Tibial artery (tissue), 4 donors: Measurements from ENCODE around the gene GRN.

Source experiments
- DNase-seq, 2 donors: peaks; one replicate each; pipeline ENCODE4 v3.0.0-alpha.2; 2019
- H3K27ac ChIP-seq, 2 donors: fragments of 200-600 bp; sonication (generic) in 1 of 2; 1 replicate in 1 of 2; 2 replicates in 1 of 2; pipeline ENCODE4 v1.5.1; 2018 to 2019; ENCODE audit warnings: mild to moderate bottlenecking in 1 of 2
- H3K27me3 ChIP-seq, 2 donors: fragments of 200-600 bp; sonication (generic) in 1 of 2; one replicate each; pipeline versions ENCODE4 v1.5.1 to v1.6.0; 2016 to 2019
- H3K36me3 ChIP-seq, 3 donors: fragments of 200-600 bp; sonication (generic) in 2 of 3; one replicate each; pipeline ENCODE4 v1.5.1; 2016 to 2019; ENCODE audit warnings: mild to moderate bottlenecking in 2 of 3
- H3K4me1 ChIP-seq, 4 donors: fragments of 200-600 bp; sonication (generic) in 2 of 4; 1 replicate in 3 of 4; 2 replicates in 1 of 4; pipeline ENCODE4 v1.5.1; 2016 to 2019
- H3K4me3 ChIP-seq, 2 donors: fragments of 200-600 bp; sonication (generic) in 1 of 2; 1 replicate in 1 of 2; 2 replicates in 1 of 2; pipeline ENCODE4 v1.5.1; 2018 to 2019; ENCODE audit warnings: mild to moderate bottlenecking in 2 of 2
- H3K9me3 ChIP-seq, 3 donors: fragments of 200-600 bp; sonication (generic) in 1 of 3; one replicate each; pipeline ENCODE4 v1.5.1; 2016 to 2019
- CTCF ChIP-seq, 2 experiments: fragments of 200-600 bp in 1 of 2; fragments of 450-650 bp in 1 of 2; IDR thresholded peaks; one replicate each; pipeline ENCODE4 v1.5.1; 2017 to 2019; ENCODE audit warnings: antibody characterized with exemption in 2 of 2, mild to moderate bottlenecking in 1 of 2, moderate library complexity in 1 of 2
- intact Hi-C: fragments of 100-400 bp; cut with DNase I; formaldehyde crosslinking; loops from one replicate; pipeline ENCODE4 v1.15.0; 2023; ENCODE audit warnings: low total_unique reads

Gene GRN

GRCh38 chr17:44378171-44378705 is 33.1 kb downstream of the GRN start:
- Histone ChIP-seq H3K4me3 (no peak overlapping the region), H3K4me1 (no peaks in the 10 kb centered on the region), H3K27me3 (peaks cover 0 to 64% of the 10 kb centered on the region in 2 donors), H3K9me3 (no peaks in the 10 kb centered on the region), H3K27ac (no peak overlapping the region), H3K36me3 (no peaks in the 10 kb centered on the region)
- no peak for DNase-seq
- no peak for TF ChIP-seq CTCF (IDR thresholded peaks at IDR 0.05)
- intact Hi-C loops: no loop called here

GRCh38 chr17:44379887-44380286 is 34.8 kb downstream of the GRN start:
- Histone ChIP-seq H3K9me3 (no peaks in the 10 kb centered on the region), H3K27me3 (peaks cover 0 to 65% of the 10 kb centered on the region in 2 donors), H3K36me3 (no peaks in the 10 kb centered on the region), H3K27ac (no peak overlapping the region), H3K4me3 (no peak overlapping the region), H3K4me1 (peaks cover 0 to 6% (median 5%) of the 10 kb centered on the region in 4 donors)
- intact Hi-C loops: no loop called here
- TF ChIP-seq CTCF (IDR thresholded peaks at IDR 0.05): no peak
- DNase-seq: no peak

- intact Hi-C loops: no loop called here
- TF ChIP-seq CTCF (IDR thresholded peaks at IDR 0.05): no peak
- Histone ChIP-seq H3K36me3 (no peaks in the 10 kb centered on the region), H3K9me3 (no peaks in the 10 kb centered on the region), H3K4me1 (peaks cover 0 to 14% (median 14%) of the 10 kb centered on the region in 4 donors), H3K27ac (no peak overlapping the region), H3K4me3 (no peak overlapping the region), H3K27me3 (peaks cover 0 to 66% of the 10 kb centered on the region in 2 donors)
- no peak for DNase-seq
Observed at GRCh38 chr17:44380767-44381166, 35.7 kb downstream of the GRN start.

- TF ChIP-seq CTCF (IDR thresholded peaks at IDR 0.05): no peak
Observed at GRCh38 chr17:44381810-44382305, 36.8 kb downstream of the GRN start.

GRCh38 chr17:44382917-44383316 is 37.8 kb downstream of the GRN start:
- Histone ChIP-seq H3K4me3 (no peak overlapping the region), H3K36me3 (no peaks in the 10 kb centered on the region), H3K4me1 (peaks cover 0 to 20% (median 18%) of the 10 kb centered on the region in 4 donors), H3K27me3 (peaks cover 0 to 55% of the 10 kb centered on the region in 2 donors), H3K9me3 (no peaks in the 10 kb centered on the region), H3K27ac (no peak overlapping the region)
- DNase-seq: peak in 1 of 2 donors; percentile 41
- intact Hi-C loops: no loop called here
- TF ChIP-seq CTCF (IDR thresholded peaks at IDR 0.05): no peak

More at GRCh38 chr17:44381810-44382305, 36.8 kb downstream of the GRN start:
- H3K27ac ChIP-seq: no peak overlapping the region
- no peak for DNase-seq
- H3K36me3 ChIP-seq: no peaks in the 10 kb centered on the region
- H3K4me3 ChIP-seq: no peak overlapping the region
- no peaks in the 10 kb centered on the region for H3K9me3 ChIP-seq
- intact Hi-C loops: no loop called here
- H3K4me1 ChIP-seq: peaks cover 0 to 20% (median 18%) of the 10 kb centered on the region in 4 donors
- H3K27me3 ChIP-seq: peaks cover 0 to 60% of the 10 kb centered on the region in 2 donors
